ENCODE data around the gene PKD1. TPM values are rescaled to one million over a fixed set of nuclear protein-coding genes. Genes with fewer than 3 reads are reported as not detected.

The PKD1 gene
- total RNA-seq, 1 donor from 2014 or later: 183 TPM

GRCh38 chr16:2060346-2060745, 75.4 kb downstream of the PKD1 start:
- H3K4me3 Mint-ChIP-seq: no peak overlapping the region
- DNase-seq (ENCODE audit: low spot score in 2 of 2, unreplicated experiment in 2 of 2): no peak
- no peaks in the 10 kb centered on the region for H3K9me3 Mint-ChIP-seq
- H3K4me1 Mint-ChIP-seq: no peaks in the 10 kb centered on the region
- H3K27me3 Mint-ChIP-seq (ENCODE audit: low read depth): no peaks in the 10 kb centered on the region
- no peak for TF ChIP-seq CTCF (IDR thresholded peaks at IDR 0.05; ENCODE audit: unreplicated experiment)
- H3K36me3 Mint-ChIP-seq: peaks cover 7% of the 10 kb centered on the region
- no peak overlapping the region for H3K27ac Mint-ChIP-seq

GRCh38 chr16:2058872-2059271, 76.8 kb downstream of the PKD1 start:
- Mint-ChIP-seq H3K9me3 (no peaks in the 10 kb centered on the region), H3K4me3 (no peak overlapping the region), H3K27me3 (ENCODE audit: low read depth) (no peaks in the 10 kb centered on the region), H3K4me1 (no peaks in the 10 kb centered on the region), H3K36me3 (peaks cover 7% of the 10 kb centered on the region), H3K27ac (no peak overlapping the region)
- no peak for TF ChIP-seq CTCF (IDR thresholded peaks at IDR 0.05; ENCODE audit: unreplicated experiment)
- DNase-seq (ENCODE audit: low spot score in 2 of 2, unreplicated experiment in 2 of 2): no peak

GRCh38 chr16:2058420-2058819, 77.3 kb downstream of the PKD1 start:
- no peak for TF ChIP-seq CTCF (IDR thresholded peaks at IDR 0.05; ENCODE audit: unreplicated experiment)
- no peak overlapping the region for H3K27ac Mint-ChIP-seq
- H3K27me3 Mint-ChIP-seq (ENCODE audit: low read depth): no peaks in the 10 kb centered on the region
- H3K4me1 Mint-ChIP-seq: no peaks in the 10 kb centered on the region
- H3K9me3 Mint-ChIP-seq: no peaks in the 10 kb centered on the region
- no peak overlapping the region for H3K4me3 Mint-ChIP-seq
- no peak for DNase-seq (ENCODE audit: low spot score in 2 of 2, unreplicated experiment in 2 of 2)
- H3K36me3 Mint-ChIP-seq: peaks cover 9% of the 10 kb centered on the region

GRCh38 chr16:2057438-2057837, 78.3 kb downstream of the PKD1 start:
- no peak for TF ChIP-seq CTCF (IDR thresholded peaks at IDR 0.05; ENCODE audit: unreplicated experiment)
- Mint-ChIP-seq H3K9me3 (no peaks in the 10 kb centered on the region), H3K4me1 (no peaks in the 10 kb centered on the region), H3K36me3 (peaks cover 7% of the 10 kb centered on the region), H3K27me3 (ENCODE audit: low read depth) (no peaks in the 10 kb centered on the region), H3K27ac (no peak overlapping the region), H3K4me3 (no peak overlapping the region)
- no peak for DNase-seq (ENCODE audit: low spot score in 2 of 2, unreplicated experiment in 2 of 2)

GRCh38 chr16:2056681-2057407, 78.9 kb downstream of the PKD1 start:
- H3K4me1 Mint-ChIP-seq: no peaks in the 10 kb centered on the region
- no peak overlapping the region for H3K27ac Mint-ChIP-seq
- no peak overlapping the region for H3K4me3 Mint-ChIP-seq
- peaks cover 7% of the 10 kb centered on the region for H3K36me3 Mint-ChIP-seq
- H3K27me3 Mint-ChIP-seq (ENCODE audit: low read depth): no peaks in the 10 kb centered on the region
- TF ChIP-seq CTCF (IDR thresholded peaks at IDR 0.05; ENCODE audit: unreplicated experiment): no peak
- no peaks in the 10 kb centered on the region for H3K9me3 Mint-ChIP-seq
- no peak for DNase-seq (ENCODE audit: low spot score in 2 of 2, unreplicated experiment in 2 of 2)

Data from mesothelial cell of epicardium (in vitro differentiated cells).